ENCODE data around the gene SPTBN1.

Gene SPTBN1

GRCh38 chr2:54455563-54456361 lies at the start of gene SPTBN1:
Gene SPTBN1 (plus strand): TSS chr2:54456327. CDS start chr2:54526419, 70,092 bp downstream.
- peak; percentile 10 for DNase-seq

DNA sequence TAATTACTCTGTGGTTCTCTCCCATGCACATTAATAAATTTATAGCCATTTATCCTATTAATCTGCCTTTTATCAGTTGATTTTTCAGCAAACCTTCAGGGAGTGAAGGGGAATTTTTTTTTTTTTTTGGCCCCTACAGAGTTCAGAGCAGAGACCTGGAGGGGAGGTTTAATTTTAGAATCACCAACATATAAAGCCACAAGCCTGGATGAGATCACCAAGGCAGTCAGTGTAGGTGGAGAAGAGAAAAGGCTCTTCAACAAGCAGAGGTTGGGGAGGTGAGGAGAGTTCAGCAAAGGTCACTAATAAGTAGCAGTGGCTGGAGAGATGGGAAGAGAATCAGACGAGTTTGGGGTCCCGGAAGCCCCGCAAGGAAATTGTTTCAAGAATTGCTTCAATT lies 48.4 kb upstream of the SPTBN1 start:
- no peak for DNase-seq

- no peak for DNase-seq
These were observed 47.8 kb upstream of the SPTBN1 start for GRCh38 chr2:54408288-54408687.

- DNase-seq: no peak
These were observed 46.4 kb upstream of the SPTBN1 start for GRCh38 chr2:54409752-54410151.

DNA sequence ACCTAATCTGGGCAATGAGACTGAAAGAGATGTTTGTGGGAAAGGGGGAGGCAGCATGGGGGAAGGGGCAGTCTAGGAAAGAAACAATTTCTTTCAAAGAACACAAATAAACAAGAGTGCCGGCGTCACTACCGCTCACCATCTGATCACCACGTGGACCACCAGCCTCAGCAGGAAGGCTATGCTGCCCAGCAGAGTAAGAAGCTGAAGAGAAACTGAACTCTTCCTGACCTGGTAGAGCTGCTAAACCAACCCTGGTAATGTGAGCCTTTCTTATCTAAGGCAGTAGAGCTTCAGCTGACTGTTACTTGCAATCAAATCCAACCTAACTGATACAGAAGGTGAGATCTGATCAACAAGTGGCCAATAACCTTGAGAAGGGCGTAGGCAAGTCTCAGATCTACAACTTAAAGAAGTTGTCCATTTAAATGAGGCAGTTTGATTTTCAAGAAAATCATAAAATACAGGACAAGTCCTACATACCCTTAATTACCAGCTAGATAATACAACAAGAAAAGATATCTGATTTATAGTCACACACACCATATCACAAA lies 44.2 kb upstream of the SPTBN1 start:
- no peak for DNase-seq

GRCh38 chr2:54416166-54416813 lies 39.8 kb upstream of the SPTBN1 start:
- DNase-seq: no peak

DNA sequence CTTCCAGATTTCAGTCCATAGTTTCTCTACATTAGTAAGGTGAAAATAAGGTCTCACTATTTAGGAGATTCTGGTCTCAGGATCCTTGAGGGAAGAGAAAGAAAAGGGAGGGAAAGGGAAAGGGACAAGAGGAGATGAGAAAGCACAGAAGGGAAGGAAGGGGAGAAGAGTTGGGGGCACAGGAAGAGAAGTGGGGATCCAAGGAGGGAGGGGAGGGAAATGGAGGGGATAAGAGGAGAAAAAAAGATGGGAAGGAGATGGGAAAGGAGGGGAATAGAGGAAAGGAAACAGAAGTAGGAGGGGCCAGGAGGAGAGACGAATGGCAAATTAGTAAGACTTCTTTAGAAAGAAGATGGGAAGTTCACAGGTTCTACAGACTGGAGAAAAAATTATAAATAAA lies 39.2 kb upstream of the SPTBN1 start:
- DNase-seq: no peak

GRCh38 chr2:54417577-54417976 lies 38.5 kb upstream of the SPTBN1 start:
- no peak for DNase-seq

DNA sequence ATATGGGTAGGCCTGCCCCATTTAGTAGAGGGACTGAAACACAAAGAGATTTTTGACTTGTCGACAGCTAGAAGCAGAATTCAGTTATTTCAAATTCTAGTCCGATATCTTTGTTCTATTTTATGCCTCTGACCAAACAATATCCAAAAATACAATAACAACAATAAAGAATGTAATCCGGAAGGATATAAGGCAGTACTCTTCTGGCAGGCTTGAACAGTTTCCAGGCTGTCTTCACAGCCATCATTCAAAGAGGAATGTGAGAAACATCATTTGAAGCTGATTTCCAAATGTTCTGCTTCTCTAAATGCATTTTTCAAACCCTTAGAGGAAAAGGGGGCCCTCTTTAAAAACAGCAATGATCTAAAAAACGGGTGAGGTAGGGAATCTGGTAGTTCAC lies 36.7 kb upstream of the SPTBN1 start:
- no peak for DNase-seq

- DNase-seq: no peak
These were observed 36.1 kb upstream of the SPTBN1 start for GRCh38 chr2:54419855-54420523.

- DNase-seq: no peak
These were observed 35.5 kb upstream of the SPTBN1 start for GRCh38 chr2:54420524-54421172.

GRCh38 chr2:54422072-54422581 lies 34.0 kb upstream of the SPTBN1 start:
- peak; percentile 41 for DNase-seq

DNA sequence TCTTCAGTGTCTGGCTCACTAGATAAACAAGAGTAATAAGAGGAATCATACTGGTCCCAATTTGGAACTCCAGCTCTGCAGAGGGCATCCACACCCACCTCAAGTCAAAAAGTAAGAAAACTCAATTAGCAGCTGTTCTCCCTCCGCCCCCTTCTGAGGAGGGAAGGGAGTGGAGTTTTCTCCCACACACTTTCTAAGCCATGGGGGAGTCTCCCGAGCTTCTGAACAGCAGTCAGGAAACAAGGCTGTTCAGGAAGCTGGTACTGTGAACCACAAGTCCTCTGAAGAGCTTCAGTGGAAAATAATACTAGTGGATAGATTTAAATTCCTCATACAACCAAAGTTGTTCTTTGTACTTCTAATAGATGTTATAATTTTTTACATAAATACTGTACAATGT lies 32.9 kb upstream of the SPTBN1 start:
- DNase-seq: no peak

- DNase-seq: no peak
These were observed 31.5 kb upstream of the SPTBN1 start for GRCh38 chr2:54424555-54425163.

GRCh38 chr2:54428108-54428831 lies 27.9 kb upstream of the SPTBN1 start:
- no peak for DNase-seq

- DNase-seq: no peak
These were observed 27.1 kb upstream of the SPTBN1 start for GRCh38 chr2:54429054-54429453.

GRCh38 chr2:54429811-54430551 lies 26.1 kb upstream of the SPTBN1 start:
- no peak for DNase-seq

DNA sequence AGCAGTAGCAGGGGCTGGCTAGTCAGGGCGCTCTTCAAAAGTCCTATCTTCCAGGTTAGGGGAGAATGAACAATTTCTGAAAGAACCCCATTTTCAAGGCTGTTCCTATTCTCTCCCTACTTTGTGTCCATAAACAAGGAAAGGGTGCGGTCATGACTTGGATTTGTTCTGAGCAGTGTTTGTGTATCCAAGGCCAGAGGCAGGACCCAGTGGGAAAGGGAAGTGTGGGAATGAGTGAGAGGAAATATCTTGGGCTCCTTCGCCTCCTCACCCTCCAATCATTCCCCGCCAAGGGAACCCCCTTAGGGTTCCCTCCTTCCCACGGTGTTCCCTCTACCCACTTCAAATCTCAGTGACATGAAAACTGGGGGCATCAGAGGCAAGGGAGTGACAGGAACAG lies 25.5 kb upstream of the SPTBN1 start:
- no peak for DNase-seq

GRCh38 chr2:54432251-54433015 lies 23.7 kb upstream of the SPTBN1 start:
- DNase-seq: no peak

DNA sequence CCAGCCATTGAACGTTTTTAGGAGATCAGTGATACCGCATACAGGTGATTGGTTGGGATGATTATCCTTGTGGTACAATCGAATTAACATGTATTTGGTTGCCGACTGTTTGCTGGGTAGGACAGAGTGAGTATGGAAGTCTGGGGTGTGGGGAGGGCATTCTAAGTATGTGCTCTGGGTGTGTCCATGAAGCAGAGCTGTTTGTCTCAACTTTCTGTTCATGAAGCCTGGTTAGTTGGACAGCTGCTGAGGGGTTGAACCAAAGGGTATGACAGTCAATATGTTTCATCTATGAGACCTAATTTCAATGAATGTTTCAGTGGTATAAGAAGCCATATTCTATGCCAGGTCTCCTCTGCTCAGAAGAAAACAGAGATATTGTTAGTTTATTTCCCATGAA lies 21.9 kb upstream of the SPTBN1 start:
- DNase-seq: no peak
